H9 (cell line): Measurements from ENCODE around the gene SLC16A14. TPM values are rescaled to one million over a fixed set of nuclear protein-coding genes. Genes with fewer than 3 reads are reported as not detected.

Source experiments
- DNase-seq: peaks from one replicate; pipeline ENCODE4 v3.0.0-alpha.2; 2017
- H2AFZ ChIP-seq: one replicate; pipeline ENCODE4 v1.6.1; 2013; ENCODE audit warnings: mild to moderate bottlenecking, low read length, control low read depth, moderate library complexity
- H2AK5ac ChIP-seq: 2 replicates; pipeline ENCODE4 v1.6.1; 2013; ENCODE audit warnings: low read length, control low read depth, mixed read lengths; ENCODE audit not compliant: insufficient read length
- H2BK120ac ChIP-seq: one replicate; pipeline ENCODE4 v1.6.1; 2013; ENCODE audit warnings: low read depth, mild to moderate bottlenecking, low read length, control low read depth, inconsistent platforms; ENCODE audit not compliant: poor library complexity, severe bottlenecking
- H2BK12ac ChIP-seq: 2 replicates; pipeline ENCODE4 v1.6.1; 2013; ENCODE audit warnings: low read length, control low read depth, mixed read lengths, low read depth; ENCODE audit not compliant: insufficient read length
- H2BK15ac ChIP-seq: 2 replicates; pipeline ENCODE4 v1.6.1; 2013; ENCODE audit warnings: low read depth, low read length, control low read depth
- H2BK20ac ChIP-seq: one replicate; pipeline ENCODE4 v1.6.1; 2013; ENCODE audit warnings: low read depth, mild to moderate bottlenecking, low read length, control low read depth, inconsistent platforms; ENCODE audit not compliant: poor library complexity, severe bottlenecking
- H2BK5ac ChIP-seq: 2 replicates; pipeline ENCODE4 v1.6.1; 2013; ENCODE audit warnings: low read length, control low read depth, mixed read lengths; ENCODE audit not compliant: insufficient read length
- H3K14ac ChIP-seq: 2 replicates; pipeline ENCODE4 v1.6.1; 2013; ENCODE audit warnings: low read length, control low read depth; ENCODE audit not compliant: insufficient read depth
- H3K18ac ChIP-seq: 2 replicates; pipeline ENCODE4 v1.6.1; 2013; ENCODE audit warnings: low read depth, mild to moderate bottlenecking, mixed read lengths, low read length, control low read depth; ENCODE audit not compliant: insufficient read length
- H3K23ac ChIP-seq: 2 replicates; pipeline ENCODE4 v1.6.1; 2013; ENCODE audit warnings: low read length, control low read depth, mixed read lengths, low read depth; ENCODE audit not compliant: insufficient read length
- H3K23me2 ChIP-seq: 2 replicates; pipeline ENCODE4 v1.6.1; 2013; ENCODE audit warnings: low read depth, mild to moderate bottlenecking, mixed read lengths, low read length, control low read depth; ENCODE audit not compliant: insufficient read length, poor library complexity, severe bottlenecking
- H3K27ac ChIP-seq: 2 replicates; pipeline ENCODE4 v1.5.1; 2013; ENCODE audit warnings: low read length, control low read depth, mixed read lengths, low read depth; ENCODE audit not compliant: insufficient read length
- H3K27me3 ChIP-seq: 2 replicates; pipeline ENCODE4 v1.6.1; 2013; ENCODE audit warnings: low read length, control low read depth, inconsistent platforms; ENCODE audit not compliant: insufficient read depth
- H3K4ac ChIP-seq: 2 replicates; pipeline ENCODE4 v1.6.1; 2013; ENCODE audit warnings: low read depth, mild to moderate bottlenecking, control low read depth, inconsistent platforms, low read length, moderate library complexity
- H3K4me1 ChIP-seq: 2 replicates; pipeline ENCODE4 v1.6.1; 2013; ENCODE audit warnings: low read length, control low read depth, inconsistent platforms; ENCODE audit not compliant: insufficient read depth
- H3K4me2 ChIP-seq: 2 replicates; pipeline ENCODE4 v1.6.1; 2013; ENCODE audit warnings: low read length, control low read depth, mixed read lengths; ENCODE audit not compliant: insufficient read length, insufficient read depth
- H3K56ac ChIP-seq: 2 replicates; pipeline ENCODE4 v1.6.1; 2013; ENCODE audit warnings: low read depth, mild to moderate bottlenecking, mixed read lengths, low read length, control low read depth; ENCODE audit not compliant: insufficient read length
- H3K79me1 ChIP-seq: 2 replicates; pipeline ENCODE4 v1.6.1; 2013; ENCODE audit warnings: low read depth, mild to moderate bottlenecking, moderate library complexity, low read length, control low read depth, inconsistent platforms; ENCODE audit not compliant: insufficient read depth, poor library complexity, severe bottlenecking
- H3K79me2 ChIP-seq: 2 replicates; pipeline ENCODE4 v1.6.1; 2013; ENCODE audit warnings: low read length, control low read depth, inconsistent platforms; ENCODE audit not compliant: insufficient read depth
- H3K9ac ChIP-seq: 2 replicates; pipeline ENCODE4 v1.6.1; 2013; ENCODE audit warnings: low read length, control low read depth, mixed read lengths; ENCODE audit not compliant: insufficient read length; ENCODE audit errors: extremely low read depth
- H3K9me3 ChIP-seq: one replicate; pipeline ENCODE4 v1.6.1; 2013; ENCODE audit warnings: low read depth, low read length, inconsistent platforms; ENCODE audit not compliant: control insufficient read depth
- H3T11ph ChIP-seq: one replicate; pipeline ENCODE4 v1.6.1; 2013; ENCODE audit warnings: mild to moderate bottlenecking, low read length, control low read depth, inconsistent platforms
- H4K20me1 ChIP-seq: one replicate; pipeline ENCODE4 v1.6.1; 2013; ENCODE audit not compliant: control insufficient read depth, insufficient read length, insufficient read depth
- H4K5ac ChIP-seq: 2 replicates; pipeline ENCODE4 v1.6.1; 2013; ENCODE audit warnings: low read depth, mild to moderate bottlenecking, mixed read lengths, low read length, control low read depth; ENCODE audit not compliant: insufficient read length
- H4K8ac ChIP-seq: replicated peaks from 2 replicates; pipeline ENCODE4 v1.6.1; 2013; ENCODE audit warnings: low read length, control low read depth, mixed read lengths, low read depth; ENCODE audit not compliant: insufficient read length
- H4K91ac ChIP-seq: 2 replicates; pipeline ENCODE4 v1.6.1; 2013; ENCODE audit warnings: low read depth, mild to moderate bottlenecking, moderate library complexity, mixed read lengths, low read length, control low read depth; ENCODE audit not compliant: insufficient read length
- H3K27ac Mint-ChIP-seq, 3 experiments: 2 replicates in 2 of 3; 3 replicates in 1 of 3; pipeline ENCODE4 v1.8.0; 2020 to 2021; ENCODE audit warnings: mixed read lengths in 3 of 3, mild to moderate bottlenecking in 1 of 3, moderate library complexity in 1 of 3
- H3K27me3 Mint-ChIP-seq: 2 replicates; pipeline ENCODE4 v1.8.0; 2021; ENCODE audit warnings: low read depth, mild to moderate bottlenecking, moderate library complexity, mixed read lengths
- H3K36me3 Mint-ChIP-seq, 3 experiments: 2 replicates in 2 of 3; 3 replicates in 1 of 3; pipeline ENCODE4 v1.8.0; 2020 to 2021; ENCODE audit warnings: low read depth in 3 of 3, mixed read lengths in 3 of 3; ENCODE audit not compliant: insufficient read depth in 1 of 3
- H3K4me1 Mint-ChIP-seq, 2 experiments: 2 replicates each; pipeline ENCODE4 v1.8.0; 2020; ENCODE audit warnings: mixed read lengths in 2 of 2
- H3K4me3 Mint-ChIP-seq, 2 experiments: 2 replicates in 1 of 2; 3 replicates in 1 of 2; pipeline ENCODE4 v1.8.0; 2020 to 2021; ENCODE audit warnings: mild to moderate bottlenecking in 2 of 2, mixed read lengths in 2 of 2, moderate library complexity in 1 of 2
- H3K9me3 Mint-ChIP-seq, 2 experiments: 2 replicates in 1 of 2; 3 replicates in 1 of 2; pipeline ENCODE4 v1.8.0; 2020; ENCODE audit warnings: mild to moderate bottlenecking in 2 of 2, mixed read lengths in 2 of 2, moderate library complexity in 1 of 2
- WGBS: extraction: QIAGEN DNeasy Blood & Tissue Kit; methylation state at CpG from one replicate; pipeline ENCODE4 v1.1.7; 2013; ENCODE audit warnings: missing lambda C conversion rate, low lambda C conversion rate, mixed read lengths; ENCODE audit not compliant: insufficient read length; ENCODE audit errors: extremely low coverage; 5-methylcytosine and 5-hydroxymethylcytosine counted together
- total RNA-seq: library from RNA; stranded (reverse); gene quantifications from 2 replicates; pipeline ENCODE4 v1.2.1, GENCODE V29; 2021
- TF ChIP-seq, protein P1 (sequence below): fragments of 200-600 bp; sonication (generic); conservative IDR thresholded peaks from 3 replicates; pipeline ENCODE4 v1.8.0; 2021; ENCODE audit warnings: antibody characterized with exemption, mild to moderate bottlenecking

The SLC16A14 gene
- total RNA-seq, 1 experiment from 2014 or later = 0.61 TPM

DNA sequence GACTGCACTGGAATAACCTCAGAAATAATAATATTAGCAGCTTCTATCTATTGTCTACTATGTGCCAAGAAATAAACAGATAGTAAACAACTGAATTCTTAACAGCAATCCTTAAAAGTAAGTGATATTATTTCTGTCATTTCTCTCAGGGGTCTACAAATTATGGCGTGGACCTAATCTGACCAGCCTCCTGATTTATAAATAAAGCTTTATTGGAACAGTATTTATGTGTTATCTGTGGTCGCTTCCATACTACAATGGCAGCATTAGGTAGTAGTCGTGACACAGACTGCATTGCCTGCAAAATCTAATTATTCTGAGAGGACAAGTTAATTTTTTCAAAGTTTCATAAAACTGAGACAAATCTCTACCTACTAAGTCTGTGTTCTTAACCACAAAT is 49.0 kb downstream of the SLC16A14 start:
- H3K27ac ChIP-seq = no peak overlapping the region
- H4K91ac ChIP-seq = no peak overlapping the region
- H2BK15ac ChIP-seq = no peak overlapping the region
- H3K79me1 ChIP-seq = no peaks in the 10 kb centered on the region
- H3K9me3 Mint-ChIP-seq = peaks cover 0 to 8% of the 10 kb centered on the region in 2 experiments; a peak in 2 of 5 replicates
- no peak overlapping the region for H3K56ac ChIP-seq
- H2BK12ac ChIP-seq = no peak overlapping the region
- H3K4me2 ChIP-seq = no peak overlapping the region
- no peaks in the 10 kb centered on the region for H3K4me1 ChIP-seq
- no peaks in the 10 kb centered on the region for H4K20me1 ChIP-seq
- H3K18ac ChIP-seq = no peak overlapping the region
- DNase-seq = no peak
- H3T11ph ChIP-seq = no peak overlapping the region
- H3K27ac Mint-ChIP-seq = no peak overlapping the region
- no peak overlapping the region for H3K14ac ChIP-seq
- no peaks in the 10 kb centered on the region for H3K27me3 ChIP-seq
- H3K4me3 Mint-ChIP-seq = no peak overlapping the region
- H3K27me3 Mint-ChIP-seq = no peaks in the 10 kb centered on the region
- H4K5ac ChIP-seq = no peak overlapping the region
- no peaks in the 10 kb centered on the region for H3K79me2 ChIP-seq
- no peak overlapping the region for H4K8ac ChIP-seq
- no peaks in the 10 kb centered on the region for H3K23me2 ChIP-seq
- WGBS = no CpG with 5 or more reads among the region's 3 CpGs
- H2BK5ac ChIP-seq = no peak overlapping the region
- H2BK120ac ChIP-seq = no peak overlapping the region
- H2AFZ ChIP-seq = no peak overlapping the region
- H3K4me1 Mint-ChIP-seq = no peaks in the 10 kb centered on the region
- H2BK20ac ChIP-seq = no peak overlapping the region
- H2AK5ac ChIP-seq = no peak overlapping the region
- no peak overlapping the region for H3K4ac ChIP-seq
- peaks cover 0 to 10% (median 4%) of the 10 kb centered on the region in 3 experiments; a peak in 4 of 7 replicates for H3K36me3 Mint-ChIP-seq
- TF ChIP-seq, protein P1, sequence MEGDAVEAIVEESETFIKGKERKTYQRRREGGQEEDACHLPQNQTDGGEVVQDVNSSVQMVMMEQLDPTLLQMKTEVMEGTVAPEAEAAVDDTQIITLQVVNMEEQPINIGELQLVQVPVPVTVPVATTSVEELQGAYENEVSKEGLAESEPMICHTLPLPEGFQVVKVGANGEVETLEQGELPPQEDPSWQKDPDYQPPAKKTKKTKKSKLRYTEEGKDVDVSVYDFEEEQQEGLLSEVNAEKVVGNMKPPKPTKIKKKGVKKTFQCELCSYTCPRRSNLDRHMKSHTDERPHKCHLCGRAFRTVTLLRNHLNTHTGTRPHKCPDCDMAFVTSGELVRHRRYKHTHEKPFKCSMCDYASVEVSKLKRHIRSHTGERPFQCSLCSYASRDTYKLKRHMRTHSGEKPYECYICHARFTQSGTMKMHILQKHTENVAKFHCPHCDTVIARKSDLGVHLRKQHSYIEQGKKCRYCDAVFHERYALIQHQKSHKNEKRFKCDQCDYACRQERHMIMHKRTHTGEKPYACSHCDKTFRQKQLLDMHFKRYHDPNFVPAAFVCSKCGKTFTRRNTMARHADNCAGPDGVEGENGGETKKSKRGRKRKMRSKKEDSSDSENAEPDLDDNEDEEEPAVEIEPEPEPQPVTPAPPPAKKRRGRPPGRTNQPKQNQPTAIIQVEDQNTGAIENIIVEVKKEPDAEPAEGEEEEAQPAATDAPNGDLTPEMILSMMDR = no peak
- H3K23ac ChIP-seq = no peak overlapping the region
- H3K9me3 ChIP-seq = no peaks in the 10 kb centered on the region
- no peak overlapping the region for H3K9ac ChIP-seq
